ENCODE data around the gene AGAP3.

DNA sequence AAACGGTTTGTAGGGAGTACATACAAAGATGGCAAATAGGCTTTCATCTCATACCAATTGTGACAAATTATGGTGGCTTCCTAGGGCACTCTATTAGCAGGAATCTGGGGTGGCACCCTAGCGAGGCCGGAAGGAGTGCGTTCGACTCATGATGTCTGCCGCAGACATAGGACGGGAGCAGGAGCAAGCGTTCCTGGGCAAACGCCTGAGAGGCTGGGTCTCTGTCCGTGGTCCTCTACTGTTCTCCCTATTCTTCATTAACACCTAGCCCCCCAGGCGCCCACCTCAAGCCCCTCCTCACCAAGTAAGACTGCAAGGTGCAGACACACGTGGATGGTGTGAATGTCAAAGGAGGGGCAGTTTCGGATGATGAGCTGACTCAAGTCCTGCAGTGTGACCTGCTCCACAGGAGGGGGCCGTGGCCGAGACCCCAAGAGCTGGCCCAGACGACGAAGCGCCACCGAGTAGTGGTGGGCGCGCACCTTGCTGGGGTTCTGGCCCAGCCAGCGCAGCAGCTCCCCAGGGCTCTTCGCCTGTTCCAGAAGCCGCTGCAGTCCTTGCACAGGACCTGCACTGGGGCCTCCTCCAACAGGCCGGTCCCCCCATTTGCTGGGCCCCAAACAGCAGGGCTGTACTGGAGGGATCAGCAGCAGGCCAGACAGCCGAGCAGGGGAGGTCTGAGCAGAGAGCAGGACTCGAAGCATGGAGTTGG is 6.9 kb upstream of the AGAP3 start:
- no peak for TF ChIP-seq CTCF (IDR thresholded peaks at IDR 0.05)
- no peak for TF ChIP-seq POLR2A (IDR thresholded peaks at IDR 0.05)
